Erythroblast (primary cell): ENCODE results near the gene IL1RAPL2.

ENCODE experiments used
- GATA1 ChIP-seq: IDR thresholded peaks from 2 replicates; pipeline ENCODE4 v1.6.1; 2011; ENCODE audit warnings: low read depth, mild to moderate bottlenecking, control low read depth, low read length, moderate library complexity
- POLR2A ChIP-seq: IDR thresholded peaks from 2 replicates; pipeline ENCODE4 v1.6.1; 2011; ENCODE audit warnings: mild to moderate bottlenecking, low read length

DNA sequence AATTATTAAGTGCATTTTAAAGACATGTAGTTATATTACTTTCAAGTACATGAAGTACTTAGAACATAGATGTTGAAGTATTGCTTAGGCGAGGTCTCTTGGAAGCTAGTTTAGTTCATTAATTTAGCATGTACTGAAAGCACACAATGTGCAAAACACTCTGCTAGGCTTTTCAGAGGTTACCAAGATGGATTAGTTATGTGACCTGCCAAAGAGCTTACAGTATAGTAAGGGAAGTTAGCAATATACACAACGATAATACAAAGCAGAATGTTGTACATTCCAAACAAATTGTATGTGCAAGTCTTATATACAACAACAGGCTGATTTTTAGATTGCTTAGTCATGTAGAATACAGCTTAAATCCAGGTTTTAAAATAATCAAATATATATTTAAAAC is 1137.9 kb downstream of the IL1RAPL2 start:
- TF ChIP-seq POLR2A (no peak), GATA1 (no peak)
